Caco-2 (cell line): Measurements from ENCODE around the gene SMIM13. TPM values are rescaled to one million over a fixed set of nuclear protein-coding genes. Genes with fewer than 3 reads are reported as not detected.
A peak's percentile ranks its signal among the peaks of the same experiment; 100 is the strongest.

Experiments used
- BruUV-seq: library from RNA; stranded (reverse); fragments of 400-500 nt; replicated peaks from 2 replicates; lab custom pipeline; 2021; lab: Mats Ljungman, UMichigan
- CTCF ChIA-PET: fragments of 300-600 bp; sonication (Branson Sonifier 250); formaldehyde crosslinking; loops from one replicate; lab custom pipeline; 2022; ENCODE audit warnings: antibody characterized with exemption; lab: Charles Lee
- POLR2A ChIA-PET: fragments of 300-600 bp; sonication (Branson Sonifier 250); formaldehyde crosslinking; loops from one replicate; lab custom pipeline; 2022; ENCODE audit warnings: antibody characterized with exemption; lab: Charles Lee
- DNase-seq, 2 experiments: peaks; one replicate each; pipeline versions ENCODE4 v3.0.0 to v3.0.0-alpha.2; 2020 to 2022
- H3K27me3 ChIP-seq: replicated peaks from 2 replicates; pipeline ENCODE4 v1.6.0; 2011; ENCODE audit warnings: low read length; ENCODE audit not compliant: control insufficient read depth, insufficient read depth
- H3K36me3 ChIP-seq: 2 replicates; pipeline ENCODE4 v1.5.1; 2011; ENCODE audit warnings: low read length; ENCODE audit not compliant: control insufficient read depth, insufficient read depth
- H3K4me1 ChIP-seq: fragments of 250-450 bp; sonication (Bioruptor Pico); 2 replicates; pipeline ENCODE4 v1.5.1; 2020; ENCODE audit warnings: mild to moderate bottlenecking
- H3K4me3 ChIP-seq: 2 replicates; pipeline ENCODE4 v1.5.1; 2011; ENCODE audit warnings: low read depth, mild to moderate bottlenecking, control low read depth, low read length
- H3K9me3 ChIP-seq: fragments of 250-450 bp; sonication (Bioruptor Pico); 2 replicates; pipeline ENCODE4 v1.5.1; 2020; ENCODE audit warnings: mild to moderate bottlenecking, moderate library complexity
- H3K27ac Mint-ChIP-seq: one replicate; pipeline ENCODE4 v1.8.0; 2022; ENCODE audit warnings: mixed read lengths; ENCODE audit not compliant: unreplicated experiment
- H3K27me3 Mint-ChIP-seq: one replicate; pipeline ENCODE4 v1.8.0; 2022; ENCODE audit warnings: mixed read lengths; ENCODE audit not compliant: insufficient read depth, unreplicated experiment
- H3K36me3 Mint-ChIP-seq: one replicate; pipeline ENCODE4 v1.8.0; 2022; ENCODE audit warnings: mild to moderate bottlenecking, mixed read lengths; ENCODE audit not compliant: insufficient read depth, unreplicated experiment
- H3K4me1 Mint-ChIP-seq: one replicate; pipeline ENCODE4 v1.8.0; 2022; ENCODE audit warnings: low read depth, mixed read lengths; ENCODE audit not compliant: unreplicated experiment
- H3K4me3 Mint-ChIP-seq: one replicate; pipeline ENCODE4 v1.8.0; 2022; ENCODE audit warnings: mild to moderate bottlenecking, moderate library complexity, mixed read lengths; ENCODE audit not compliant: unreplicated experiment
- H3K9me3 Mint-ChIP-seq: one replicate; pipeline ENCODE4 v1.8.0; 2022; ENCODE audit warnings: mixed read lengths; ENCODE audit not compliant: unreplicated experiment
- CTCF ChIP-seq, 2 experiments: fragments of 200-600 bp in 1 of 2; IDR thresholded peaks; 1 replicate in 1 of 2; 2 replicates in 1 of 2; pipeline versions ENCODE4 v1.5.1 to v1.8.0; 2011 to 2022; ENCODE audit warnings: antibody characterized with exemption in 1 of 2, control low read depth in 1 of 2, inconsistent platforms in 1 of 2, low read depth in 1 of 2, low read length in 1 of 2, mild to moderate bottlenecking in 1 of 2, moderate library complexity in 1 of 2; ENCODE audit not compliant: insufficient read depth in 1 of 2, severe bottlenecking in 1 of 2, unreplicated experiment in 1 of 2
- intact Hi-C: fragments of 100-400 bp; cut with micrococcal nuclease; formaldehyde crosslinking; loops from one replicate; pipeline ENCODE4 v1.10.0; 2022; ENCODE audit not compliant: unreplicated experiment
- total RNA-seq: library from RNA; stranded (reverse); gene quantifications from 2 replicates; pipeline ENCODE4 v1.2.3, GENCODE V29; 2022

The SMIM13 gene
- total RNA-seq, 1 experiment from 2014 or later = 18.8 TPM

GRCh38 chr6:11143394-11144371 is 50.0 kb downstream of the SMIM13 start:
- Histone ChIP-seq H3K4me3 (no peak overlapping the region), H3K9me3 (no peaks in the 10 kb centered on the region), H3K27me3 (no peaks in the 10 kb centered on the region), H3K4me1 (peaks cover 10% of the 10 kb centered on the region; the same call in 1 of the 2 replicates), H3K36me3 (no peaks in the 10 kb centered on the region)
- no peak overlapping the region for H3K4me3 Mint-ChIP-seq
- H3K27ac Mint-ChIP-seq = peak overlapping the region; percentile 31
- no TSS peak for BruUV-seq
- H3K27me3 Mint-ChIP-seq = no peaks in the 10 kb centered on the region
- ChIA-PET CTCF (interaction anchor here (1.0 to 1.8 kb wide), 4 partner anchors 89 to 432 kb away, joined by 5 to 10 read pairs (median 7); partner anchors contain the start of gene NEDD9), POLR2A (no interaction called here)
- TF ChIP-seq CTCF (IDR thresholded peaks at IDR 0.05; ENCODE audit: insufficient read depth in 1 of 2, low read depth in 1 of 2, low read length in 1 of 2, severe bottlenecking in 1 of 2, unreplicated experiment in 1 of 2) = no peak
- no peaks in the 10 kb centered on the region for H3K36me3 Mint-ChIP-seq
- H3K4me1 Mint-ChIP-seq = peaks cover 25% of the 10 kb centered on the region
- intact Hi-C loops = loop anchor here (1.0 to 10.0 kb wide), 6 partner anchors 49 to 432 kb away; no protein-coding TSS in a partner anchor
- no peaks in the 10 kb centered on the region for H3K9me3 Mint-ChIP-seq
- peak; percentile 37 to 59 for DNase-seq

- peak overlapping the region; percentile 31 for H3K27ac Mint-ChIP-seq
- Histone ChIP-seq H3K9me3 (no peaks in the 10 kb centered on the region), H3K4me1 (peaks cover 10% of the 10 kb centered on the region; the same call in 1 of the 2 replicates), H3K36me3 (no peaks in the 10 kb centered on the region), H3K27me3 (no peaks in the 10 kb centered on the region), H3K4me3 (no peak overlapping the region)
- no TSS peak for BruUV-seq
- no peak overlapping the region for H3K4me3 Mint-ChIP-seq
- intact Hi-C loops = loop anchor here (1.0 to 10.0 kb wide), 5 partner anchors 192 to 431 kb away; no protein-coding TSS in a partner anchor
- peak; percentile 93 to 94 for TF ChIP-seq CTCF (IDR thresholded peaks at IDR 0.05; ENCODE audit: insufficient read depth in 1 of 2, low read depth in 1 of 2, low read length in 1 of 2, severe bottlenecking in 1 of 2, unreplicated experiment in 1 of 2)
- DNase-seq = peak; percentile 76 to 83
- H3K4me1 Mint-ChIP-seq = peaks cover 19% of the 10 kb centered on the region
- H3K36me3 Mint-ChIP-seq = no peaks in the 10 kb centered on the region
- no peaks in the 10 kb centered on the region for H3K27me3 Mint-ChIP-seq
- POLR2A ChIA-PET = no interaction called here
- H3K9me3 Mint-ChIP-seq = no peaks in the 10 kb centered on the region
- CTCF ChIA-PET = interaction anchor here (1.0 to 1.8 kb wide), 3 partner anchors 88 to 352 kb away, joined by 6 to 10 read pairs (median 8); partner anchors contain the start of gene NEDD9
Observed at GRCh38 chr6:11144393-11144851, 50.8 kb downstream of the SMIM13 start.

- peaks cover 10% of the 10 kb centered on the region; the same call in 1 of the 2 replicates for H3K4me1 ChIP-seq
- no TSS peak for BruUV-seq
- Mint-ChIP-seq H3K27ac (no peak overlapping the region), H3K27me3 (no peaks in the 10 kb centered on the region), H3K4me3 (no peak overlapping the region), H3K4me1 (peaks cover 17% of the 10 kb centered on the region), H3K36me3 (no peaks in the 10 kb centered on the region), H3K9me3 (no peaks in the 10 kb centered on the region)
- POLR2A ChIA-PET = no interaction called here
- no peak overlapping the region for H3K4me3 ChIP-seq
- H3K27me3 ChIP-seq = no peaks in the 10 kb centered on the region
- H3K36me3 ChIP-seq = no peaks in the 10 kb centered on the region
- no peak for TF ChIP-seq CTCF (IDR thresholded peaks at IDR 0.05; ENCODE audit: insufficient read depth in 1 of 2, low read depth in 1 of 2, low read length in 1 of 2, severe bottlenecking in 1 of 2, unreplicated experiment in 1 of 2)
- DNase-seq = no peak
- CTCF ChIA-PET = no interaction called here
- intact Hi-C loops = loop anchor here (10.0 kb wide), 1 partner anchor 289 kb away; no protein-coding TSS in a partner anchor
- no peaks in the 10 kb centered on the region for H3K9me3 ChIP-seq
Observed at GRCh38 chr6:11146117-11146826, 52.6 kb downstream of the SMIM13 start.
